GM10248 (cell line): Measurements from ENCODE around the gene GATA5.

Experiments used
- CTCF ChIA-PET: fragments of 300-600 bp; sonication (Branson Sonifier 250); formaldehyde crosslinking; extraction: SDS; loops from one replicate; lab custom pipeline; 2021; ENCODE audit warnings: antibody characterized with exemption; lab: Yijun Ruan, JAX
- POLR2A ChIA-PET: fragments of 350-650 bp; sonication (Branson Sonifier 250); formaldehyde crosslinking; extraction: SDS; loops from one replicate; lab custom pipeline; 2020; ENCODE audit warnings: antibody characterized with exemption; lab: Yijun Ruan, JAX
- DNase-seq: peaks from one replicate; pipeline ENCODE4 v3.0.0; 2012; ENCODE audit errors: extremely low spot score
- TF ChIP-seq, protein P1 (sequence below): IDR thresholded peaks from 2 replicates; pipeline ENCODE4 v1.5.1; 2012; ENCODE audit warnings: mild to moderate bottlenecking, low read depth; ENCODE audit errors: extremely low read depth, missing control alignments, control extremely low read depth

GATA5 gene

DNA sequence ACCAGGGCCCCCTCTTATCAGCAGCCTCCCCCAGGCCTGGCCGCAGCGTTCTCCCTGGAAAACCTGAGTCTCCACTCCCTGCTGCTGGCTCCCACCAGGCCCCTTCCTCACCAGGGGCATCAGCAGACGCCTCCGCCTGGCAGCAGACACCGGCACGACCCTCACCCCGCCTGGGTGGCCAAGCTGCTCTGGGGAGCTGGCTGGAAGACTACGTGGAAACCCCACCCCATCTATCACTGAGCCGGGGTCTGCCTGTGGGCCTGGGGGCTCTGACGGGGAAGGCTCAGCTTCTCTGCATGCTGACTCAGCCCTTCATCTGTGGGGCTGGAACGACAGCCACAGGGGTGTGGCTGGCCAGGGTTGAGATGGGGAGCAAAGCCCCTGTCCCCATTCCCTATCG is 29.3 kb downstream of the GATA5 start:
- CTCF ChIA-PET = no interaction called here
- POLR2A ChIA-PET = no interaction called here

DNA sequence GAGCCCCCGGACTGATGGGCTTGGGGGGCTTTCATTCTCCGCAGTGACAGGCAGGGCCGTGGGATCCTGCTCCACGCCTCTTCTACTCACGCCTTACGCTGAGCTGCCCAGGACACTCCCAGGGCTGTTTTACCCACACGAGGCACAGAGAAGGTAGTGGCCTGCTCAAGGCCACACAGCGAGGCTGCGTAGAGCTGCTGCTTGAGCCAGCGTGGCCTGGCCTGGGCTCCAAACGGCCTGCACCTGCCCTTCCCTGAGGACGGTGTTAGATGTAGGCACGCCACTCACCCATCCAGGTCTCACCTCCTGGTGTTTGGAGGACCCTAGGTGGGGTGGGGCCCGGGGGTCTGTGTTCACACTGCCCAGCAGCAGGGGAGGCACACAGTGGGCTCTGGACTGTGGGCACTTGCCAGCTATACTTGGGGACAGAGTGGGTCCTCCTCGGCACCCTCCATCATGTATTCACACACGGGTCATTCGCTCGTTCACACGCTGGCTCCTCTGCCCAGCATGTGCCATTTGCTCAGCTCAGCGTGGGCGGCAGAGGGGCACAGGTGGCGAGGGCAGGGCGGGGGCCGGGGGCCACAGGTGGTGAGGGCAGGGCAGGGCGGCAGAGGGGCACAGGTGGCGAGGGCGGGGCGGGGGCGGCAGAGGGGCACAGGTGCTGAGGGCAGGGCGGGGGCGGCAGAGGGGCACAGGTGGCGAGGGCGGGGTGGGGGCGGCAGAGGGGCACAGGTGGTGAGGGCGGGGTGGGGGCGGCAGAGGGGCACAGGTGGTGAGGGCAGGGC is 30.0 kb downstream of the GATA5 start:
- POLR2A ChIA-PET = no interaction called here
- TF ChIP-seq, protein P1, sequence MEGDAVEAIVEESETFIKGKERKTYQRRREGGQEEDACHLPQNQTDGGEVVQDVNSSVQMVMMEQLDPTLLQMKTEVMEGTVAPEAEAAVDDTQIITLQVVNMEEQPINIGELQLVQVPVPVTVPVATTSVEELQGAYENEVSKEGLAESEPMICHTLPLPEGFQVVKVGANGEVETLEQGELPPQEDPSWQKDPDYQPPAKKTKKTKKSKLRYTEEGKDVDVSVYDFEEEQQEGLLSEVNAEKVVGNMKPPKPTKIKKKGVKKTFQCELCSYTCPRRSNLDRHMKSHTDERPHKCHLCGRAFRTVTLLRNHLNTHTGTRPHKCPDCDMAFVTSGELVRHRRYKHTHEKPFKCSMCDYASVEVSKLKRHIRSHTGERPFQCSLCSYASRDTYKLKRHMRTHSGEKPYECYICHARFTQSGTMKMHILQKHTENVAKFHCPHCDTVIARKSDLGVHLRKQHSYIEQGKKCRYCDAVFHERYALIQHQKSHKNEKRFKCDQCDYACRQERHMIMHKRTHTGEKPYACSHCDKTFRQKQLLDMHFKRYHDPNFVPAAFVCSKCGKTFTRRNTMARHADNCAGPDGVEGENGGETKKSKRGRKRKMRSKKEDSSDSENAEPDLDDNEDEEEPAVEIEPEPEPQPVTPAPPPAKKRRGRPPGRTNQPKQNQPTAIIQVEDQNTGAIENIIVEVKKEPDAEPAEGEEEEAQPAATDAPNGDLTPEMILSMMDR = no peak
- DNase-seq = no peak
- CTCF ChIA-PET = interaction anchor here (1.4 kb wide), 1 partner anchor 346 kb away, joined by 3 read pairs; no protein-coding TSS in a partner anchor

More for the DNA sequence above, 29.3 kb downstream of the GATA5 start:
- no peak for DNase-seq
- TF ChIP-seq, protein P1 = no peak

DNA sequence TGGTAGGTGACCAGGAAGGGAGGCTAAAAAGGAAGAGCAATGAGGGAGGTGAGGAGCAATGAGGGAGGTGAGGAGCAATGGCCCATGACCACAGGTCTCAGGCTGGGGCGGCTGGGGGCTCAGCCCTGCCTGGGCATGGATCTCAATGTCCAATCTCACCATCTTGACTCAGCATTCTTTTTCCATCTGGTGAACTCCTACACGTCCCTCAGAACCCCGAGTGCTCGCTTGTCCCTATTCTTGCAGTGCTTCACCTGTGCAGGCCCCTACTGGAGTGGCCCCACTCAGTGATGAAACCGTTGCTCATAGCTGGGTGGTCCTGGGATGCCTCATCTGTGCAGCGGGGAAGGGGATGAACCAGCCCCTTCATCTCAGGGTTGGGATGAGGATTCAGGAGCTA is 31.5 kb downstream of the GATA5 start:
- POLR2A ChIA-PET = no interaction called here
- DNase-seq = no peak
- CTCF ChIA-PET = interaction anchor here (1.4 kb wide), 1 partner anchor 347 kb away, joined by 3 read pairs; no protein-coding TSS in a partner anchor
- TF ChIP-seq, protein P1 = no peak

DNA sequence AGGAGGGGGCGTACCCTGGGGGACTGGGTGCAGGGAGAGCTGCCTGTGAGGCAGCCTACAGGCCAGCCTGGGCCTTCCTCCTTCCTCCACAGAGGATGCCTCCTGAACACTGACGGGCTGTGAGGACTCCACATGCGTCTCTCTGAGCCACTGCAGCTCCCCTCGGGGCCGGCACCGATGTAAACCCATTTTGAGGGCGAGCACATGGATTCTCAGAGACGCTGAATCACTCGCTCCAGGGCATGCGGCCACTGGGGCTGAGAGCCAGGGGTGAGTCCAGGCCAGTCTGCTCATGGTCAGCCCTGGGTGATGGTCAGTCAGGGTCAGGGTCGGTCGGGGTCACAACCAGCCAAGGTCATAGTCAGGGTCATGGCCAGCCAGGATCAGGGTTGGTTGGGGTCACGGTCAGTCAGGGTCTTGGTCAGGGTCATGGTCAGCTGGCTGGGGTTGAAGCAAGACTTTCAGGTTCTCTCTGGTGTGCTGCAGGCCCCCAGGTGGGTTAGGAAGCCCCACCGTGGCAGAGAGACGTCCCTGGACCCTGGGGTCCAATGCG is 33.7 kb downstream of the GATA5 start:
- TF ChIP-seq, protein P1 = no peak
- CTCF ChIA-PET = no interaction called here
- POLR2A ChIA-PET = no interaction called here
- DNase-seq = no peak

DNA sequence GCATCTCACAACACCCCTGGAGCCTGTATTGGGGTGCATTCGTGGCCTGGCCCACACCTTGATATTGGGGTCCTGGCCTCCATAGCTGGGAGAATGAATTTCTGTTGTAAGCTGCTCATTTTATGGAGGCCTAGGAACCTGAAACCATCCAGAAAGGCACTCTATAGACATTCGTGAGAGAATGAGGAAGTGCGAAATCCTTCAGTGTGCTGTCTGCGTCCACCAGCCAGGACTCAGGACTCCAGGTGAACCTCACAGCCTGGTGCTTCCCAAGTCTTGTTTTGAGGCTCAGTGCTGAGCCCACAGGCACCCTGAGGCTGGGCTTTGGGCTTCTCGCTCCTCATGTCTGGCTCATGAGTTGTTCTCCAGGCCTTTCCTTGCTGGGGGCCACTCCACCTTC is 36.6 kb downstream of the GATA5 start:
- no peak for DNase-seq
- ChIA-PET POLR2A (no interaction called here), CTCF (interaction anchor here (1.1 to 1.4 kb wide), 2 partner anchors 11 to 60 kb away, joined by 3 to 4 read pairs; no protein-coding TSS in a partner anchor)
- TF ChIP-seq, protein P1 = no peak

DNA sequence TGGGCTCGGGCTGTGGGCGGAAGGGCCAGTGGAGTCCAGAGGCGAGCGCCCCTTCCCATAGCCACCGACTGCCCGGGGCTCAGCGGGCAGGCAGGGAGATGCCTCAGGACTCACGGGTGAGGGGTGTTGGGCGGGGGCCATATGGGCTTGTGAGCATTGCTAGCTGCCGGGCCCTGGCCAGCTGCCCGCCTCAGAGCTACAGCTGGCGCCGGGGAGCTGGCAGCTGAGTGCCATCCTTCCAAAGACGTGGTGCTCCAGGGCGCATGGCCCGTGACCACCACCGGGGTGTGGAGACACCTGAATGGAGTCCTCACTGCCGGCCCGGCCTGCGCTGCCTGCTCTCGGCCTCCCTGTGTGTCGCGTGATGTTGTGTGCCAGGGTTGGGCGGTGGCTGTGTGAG is 37.9 kb downstream of the GATA5 start:
- CTCF ChIA-PET = no interaction called here
- no peak for DNase-seq
- TF ChIP-seq, protein P1 = no peak
- POLR2A ChIA-PET = no interaction called here
